ENCODE results near the gene FAM78A. TPM values are rescaled to one million over a fixed set of nuclear protein-coding genes. Genes with fewer than 3 reads are reported as not detected.
"Not testable (repeated sequence)": the region's sequence is repeated elsewhere in the genome, so short reads cannot be mapped to it uniquely, and the experiment has no call there.

Gene FAM78A
- total and polyA plus RNA-seq, 2 experiments from 2014 or later = 0.23 to 1.1 TPM

GRCh38 chr9:131266266-131267229 lies 9.8 kb downstream of the FAM78A start:
- Histone ChIP-seq H2AFZ (no peak overlapping the region), H3K36me3 (ENCODE audit: low read depth) (no peaks in the 10 kb centered on the region), H4K20me1 (ENCODE audit: insufficient read depth) (no peaks in the 10 kb centered on the region), H3K27me3 (replicated peaks; ENCODE audit: insufficient read depth) (no peaks in the 10 kb centered on the region), H3K79me2 (ENCODE audit: insufficient read depth) (no peaks in the 10 kb centered on the region), H3K9me3 (ENCODE audit: low read depth) (no peaks in the 10 kb centered on the region), H3K4me3 (no peak overlapping the region), H3K9me2 (ENCODE audit: insufficient read depth) (no peaks in the 10 kb centered on the region), H3K4me1 (ENCODE audit: insufficient read depth) (no peaks in the 10 kb centered on the region), H3F3A (ENCODE audit: insufficient read depth) (no peaks in the 10 kb centered on the region), H3K27ac (no peak overlapping the region), H3K4me2 (ENCODE audit: unreplicated experiment) (no peak overlapping the region), H3K9ac (no peak overlapping the region)
- in situ Hi-C loops (cut with MboI) = no loop called here
- TF ChIP-seq EZH2phosphoT487 (IDR thresholded peaks at IDR 0.05; ENCODE audit: insufficient read depth, low read depth) = no peak
- TF ChIP-seq EZH2 (IDR thresholded peaks at IDR 0.05; ENCODE audit: insufficient read depth, poor library complexity, severe bottlenecking) = no peak
- DNase-seq = no peak
- 80 to 81% methylated on average over 26 of the region's 26 CpGs for WGBS, 2 experiments (ENCODE audit: low coverage in 1 of 2, low lambda C conversion rate in 2 of 2, missing lambda C conversion rate in 2 of 2)

DNA sequence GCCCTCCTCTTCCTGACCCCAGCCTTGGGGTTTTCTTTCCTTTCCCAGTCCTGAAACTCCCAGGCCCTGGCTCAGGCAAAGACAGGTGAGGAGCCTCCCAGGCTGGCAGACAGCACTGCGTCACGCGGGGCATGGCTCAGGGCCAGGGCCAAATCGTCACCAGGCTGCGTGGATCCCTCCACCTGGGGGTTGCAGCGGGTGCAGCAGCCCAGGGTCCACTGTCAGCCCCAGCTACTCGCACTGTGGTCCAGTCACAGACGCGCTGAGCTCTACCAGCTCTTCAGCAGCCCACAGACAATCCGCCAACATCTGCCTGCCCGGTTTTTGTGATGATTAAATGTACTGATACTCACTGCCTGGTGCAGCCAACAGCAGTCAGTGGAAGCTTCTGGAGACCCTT lies 12.1 kb downstream of the FAM78A start:
- H4K20me1 ChIP-seq (ENCODE audit: insufficient read depth) = no peaks in the 10 kb centered on the region
- H3K27me3 ChIP-seq (replicated peaks; ENCODE audit: insufficient read depth) = no peaks in the 10 kb centered on the region
- H3K36me3 ChIP-seq (ENCODE audit: low read depth) = no peaks in the 10 kb centered on the region
- WGBS, 2 experiments (ENCODE audit: low coverage in 1 of 2, low lambda C conversion rate in 2 of 2, missing lambda C conversion rate in 2 of 2) = 68% methylated on average over 11 of the region's 11 CpGs
- no peak overlapping the region for H3K9ac ChIP-seq
- no peaks in the 10 kb centered on the region for H3K9me3 ChIP-seq (ENCODE audit: low read depth)
- no peaks in the 10 kb centered on the region for H3F3A ChIP-seq (ENCODE audit: insufficient read depth)
- no peak for DNase-seq
- no peaks in the 10 kb centered on the region for H3K9me2 ChIP-seq (ENCODE audit: insufficient read depth)
- H3K4me2 ChIP-seq (ENCODE audit: unreplicated experiment) = no peak overlapping the region
- H2AFZ ChIP-seq = no peak overlapping the region
- in situ Hi-C loops (cut with MboI) = no loop called here
- TF ChIP-seq EZH2phosphoT487 (IDR thresholded peaks at IDR 0.05; ENCODE audit: insufficient read depth, low read depth) (no peak), EZH2 (IDR thresholded peaks at IDR 0.05; ENCODE audit: insufficient read depth, poor library complexity, severe bottlenecking) (no peak)
- no peak overlapping the region for H3K27ac ChIP-seq
- no peaks in the 10 kb centered on the region for H3K4me1 ChIP-seq (ENCODE audit: insufficient read depth)
- H3K79me2 ChIP-seq (ENCODE audit: insufficient read depth) = no peaks in the 10 kb centered on the region
- no peak overlapping the region for H3K4me3 ChIP-seq

GRCh38 chr9:131263701-131264100 lies 12.6 kb downstream of the FAM78A start:
- no peak overlapping the region for H2AFZ ChIP-seq
- H3K27me3 ChIP-seq (replicated peaks; ENCODE audit: insufficient read depth) = no peaks in the 10 kb centered on the region
- no peaks in the 10 kb centered on the region for H3K9me2 ChIP-seq (ENCODE audit: insufficient read depth)
- no peaks in the 10 kb centered on the region for H3K4me1 ChIP-seq (ENCODE audit: insufficient read depth)
- H3F3A ChIP-seq (ENCODE audit: insufficient read depth) = no peaks in the 10 kb centered on the region
- no peak overlapping the region for H3K4me3 ChIP-seq
- TF ChIP-seq EZH2phosphoT487 (IDR thresholded peaks at IDR 0.05; ENCODE audit: insufficient read depth, low read depth) (no peak), EZH2 (IDR thresholded peaks at IDR 0.05; ENCODE audit: insufficient read depth, poor library complexity, severe bottlenecking) (no peak)
- in situ Hi-C loops (cut with MboI) = no loop called here
- 82 to 89% methylated on average over 6 of the region's 6 CpGs for WGBS, 2 experiments (ENCODE audit: low coverage in 1 of 2, low lambda C conversion rate in 2 of 2, missing lambda C conversion rate in 2 of 2)
- H3K36me3 ChIP-seq (ENCODE audit: low read depth) = no peaks in the 10 kb centered on the region
- no peak overlapping the region for H3K27ac ChIP-seq
- no peaks in the 10 kb centered on the region for H3K79me2 ChIP-seq (ENCODE audit: insufficient read depth)
- DNase-seq = no peak
- H3K9me3 ChIP-seq (ENCODE audit: low read depth) = no peaks in the 10 kb centered on the region
- H3K9ac ChIP-seq = no peak overlapping the region
- no peak overlapping the region for H3K4me2 ChIP-seq (ENCODE audit: unreplicated experiment)
- H4K20me1 ChIP-seq (ENCODE audit: insufficient read depth) = no peaks in the 10 kb centered on the region

DNA sequence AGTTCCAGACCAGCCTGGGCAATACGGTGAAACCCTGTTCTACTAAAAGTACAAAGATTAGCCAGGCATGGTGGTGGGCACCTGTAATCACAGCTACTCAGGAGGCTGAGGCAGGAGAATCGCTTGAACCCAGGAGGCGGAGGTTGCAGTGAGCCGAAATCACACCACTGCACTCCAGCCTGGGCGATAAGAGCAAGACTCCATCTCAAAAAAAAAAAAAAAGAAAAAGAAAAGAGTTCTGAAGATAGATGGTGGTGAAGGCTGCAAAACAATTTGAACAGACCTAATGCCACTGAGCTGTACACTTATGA lies 13.3 kb downstream of the FAM78A start:
- H3K9ac ChIP-seq; H3K27ac ChIP-seq; H3K36me3 ChIP-seq (ENCODE audit: low read depth); H4K20me1 ChIP-seq (ENCODE audit: insufficient read depth); H3K4me3 ChIP-seq; H3K79me2 ChIP-seq (ENCODE audit: insufficient read depth); H3K9me3 ChIP-seq (ENCODE audit: low read depth); DNase-seq; H2AFZ ChIP-seq; H3K4me1 ChIP-seq (ENCODE audit: insufficient read depth); H3K27me3 ChIP-seq (replicated peaks; ENCODE audit: insufficient read depth); H3K4me2 ChIP-seq (ENCODE audit: unreplicated experiment); H3K9me2 ChIP-seq (ENCODE audit: insufficient read depth); H3F3A ChIP-seq (ENCODE audit: insufficient read depth); in situ Hi-C loops (cut with MboI): not testable (repeated sequence)
- WGBS, 2 experiments (ENCODE audit: low coverage in 1 of 2, low lambda C conversion rate in 2 of 2, missing lambda C conversion rate in 2 of 2) = 94 to 98% methylated on average over 5 of the region's 5 CpGs
